Heart left ventricle (tissue), 13 donors: ENCODE data around the gene ZNF571.

Experiments used
- POLR2A ChIP-seq, 2 donors: fragments of 450-650 bp; IDR thresholded peaks; one replicate each; pipeline ENCODE4 v1.6.1; 2017; ENCODE audit warnings: antibody characterized with exemption in 2 of 2, mild to moderate bottlenecking in 2 of 2, moderate library complexity in 2 of 2
- TF ChIP-seq, protein P1 (sequence below), 12 donors: fragments of 200-600 bp; sonication (generic) in 4 of 12; IDR thresholded peaks; one replicate each; pipeline versions ENCODE4 v1.5.0 to v1.8.0; 2018 to 2022; ENCODE audit warnings: antibody characterized with exemption in 12 of 12, mild to moderate bottlenecking in 5 of 12
- donor health status: ischemic (EF 13 %, LVEDD 7.1; RV severe dilation, severe dysfunction).
- donor health status: DM: no; HTN: yes; CAD: no.
- donor health status: DM: no; HTN: no; CAD: no.
- donor health status: ischemic (EF 25% LVEDD 6.9; RV normal size, moderate dysfunction).
- donor health status: ischemic (EF 25% LVEDD 5.7; RV mildly dilated, moderate dysfunction).
- donor health status: ischemic (EF 35%, LVEDD 5.7; RV mildly dilated, moderate dysfunction).
- donor health status: nonischemic (EF 11% LVEDD 7.7; RV severe dilation, severe dysfunction).
- donor health status: DM: yes; HTN: yes; CAD: no.
- donor health status: PGD.
- donor health status: ischemic (EF 29% LVEDD 5.4; RV normal size, mild dysfunction).
- donor health status: nonischemic (EF 23%, LVEDD 6.1; RV moderate dilation, normal function).

DNA sequence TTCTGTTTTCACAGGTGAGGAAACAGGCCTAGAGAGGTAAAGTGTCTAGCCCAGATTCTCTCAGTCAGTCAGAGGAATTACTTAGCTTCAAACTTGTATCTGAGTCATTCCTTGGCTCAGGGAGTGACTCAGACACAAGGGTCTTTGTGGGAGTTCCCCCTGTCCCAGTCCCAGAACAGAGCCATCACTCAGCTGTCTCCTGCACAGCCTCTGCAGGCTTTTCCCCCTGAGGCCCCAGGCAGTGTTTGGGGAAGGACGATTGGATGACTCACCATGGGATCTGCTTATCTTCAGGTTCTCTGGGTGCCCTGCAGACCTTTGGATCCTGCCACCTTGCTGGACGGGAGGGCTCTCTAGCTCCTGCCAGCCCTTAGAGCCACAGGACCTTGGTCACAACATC is 74.7 kb downstream of the ZNF571 start:
- no peak for TF ChIP-seq POLR2A (IDR thresholded peaks at IDR 0.05)
- TF ChIP-seq, protein P1, sequence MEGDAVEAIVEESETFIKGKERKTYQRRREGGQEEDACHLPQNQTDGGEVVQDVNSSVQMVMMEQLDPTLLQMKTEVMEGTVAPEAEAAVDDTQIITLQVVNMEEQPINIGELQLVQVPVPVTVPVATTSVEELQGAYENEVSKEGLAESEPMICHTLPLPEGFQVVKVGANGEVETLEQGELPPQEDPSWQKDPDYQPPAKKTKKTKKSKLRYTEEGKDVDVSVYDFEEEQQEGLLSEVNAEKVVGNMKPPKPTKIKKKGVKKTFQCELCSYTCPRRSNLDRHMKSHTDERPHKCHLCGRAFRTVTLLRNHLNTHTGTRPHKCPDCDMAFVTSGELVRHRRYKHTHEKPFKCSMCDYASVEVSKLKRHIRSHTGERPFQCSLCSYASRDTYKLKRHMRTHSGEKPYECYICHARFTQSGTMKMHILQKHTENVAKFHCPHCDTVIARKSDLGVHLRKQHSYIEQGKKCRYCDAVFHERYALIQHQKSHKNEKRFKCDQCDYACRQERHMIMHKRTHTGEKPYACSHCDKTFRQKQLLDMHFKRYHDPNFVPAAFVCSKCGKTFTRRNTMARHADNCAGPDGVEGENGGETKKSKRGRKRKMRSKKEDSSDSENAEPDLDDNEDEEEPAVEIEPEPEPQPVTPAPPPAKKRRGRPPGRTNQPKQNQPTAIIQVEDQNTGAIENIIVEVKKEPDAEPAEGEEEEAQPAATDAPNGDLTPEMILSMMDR (IDR thresholded peaks at IDR 0.05): no peak
